Upper lobe of right lung (tissue), 1 donor: ENCODE measurements around the gene TNS1. TPM values are rescaled to one million over a fixed set of nuclear protein-coding genes. Genes with fewer than 3 reads are reported as not detected.

Source experiments
- ATAC-seq: fragments of 200-7000 bp; cut with Tn5 transposase; one replicate; pipeline ENCODE4 v1.9.1; 2020; ENCODE audit warnings: mild to moderate bottlenecking, moderate library complexity
- DNase-seq: peaks from one replicate; pipeline ENCODE4 v3.0.0-alpha.2; 2020
- H3K27ac ChIP-seq: fragments of 200-600 bp; one replicate; pipeline ENCODE4 v1.8.0; 2022
- H3K27me3 ChIP-seq: fragments of 200-600 bp; one replicate; pipeline ENCODE4 v1.8.0; 2022; ENCODE audit warnings: mild to moderate bottlenecking
- H3K36me3 ChIP-seq: fragments of 200-600 bp; one replicate; pipeline ENCODE4 v1.8.0; 2022
- H3K4me1 ChIP-seq: fragments of 200-600 bp; one replicate; pipeline ENCODE4 v1.8.0; 2022
- H3K4me3 ChIP-seq: fragments of 200-600 bp; one replicate; pipeline ENCODE4 v1.8.0; 2022; ENCODE audit warnings: mild to moderate bottlenecking
- H3K9me3 ChIP-seq: fragments of 200-600 bp; one replicate; pipeline ENCODE4 v1.8.0; 2022
- intact Hi-C: fragments of 100-400 bp; cut with DNase I; formaldehyde crosslinking; loops from one replicate; pipeline ENCODE4 v1.11.0; 2022
- total RNA-seq: library from RNA; stranded (reverse); fragmentation: NEBNext Ultra II Directional; extraction: Animal tissue kit (Norgen Biotek cat#: 25700); gene quantifications from one replicate; pipeline ENCODE4 v1.2.1, GENCODE V29; 2021
- TF ChIP-seq, protein P1 (sequence below): fragments of 200-600 bp; IDR thresholded peaks from one replicate; pipeline ENCODE4 v1.8.0; 2022; ENCODE audit warnings: antibody characterized with exemption
- donor health status: DM: no; HTN: yes; CAD: no; lungs with severe emphysema.

The TNS1 gene
- total RNA-seq, 1 donor from 2014 or later: 669 TPM

GRCh38 chr2:217827430-217828201 is 175.2 kb downstream of the TNS1 start:
- Histone ChIP-seq H3K4me1 (peaks cover 47% of the 10 kb centered on the region), H3K4me3 (no peak overlapping the region), H3K9me3 (no peaks in the 10 kb centered on the region), H3K27me3 (no peaks in the 10 kb centered on the region), H3K27ac (peak overlapping the region; percentile 49), H3K36me3 (peaks cover 74% of the 10 kb centered on the region)
- TF ChIP-seq, protein P1, sequence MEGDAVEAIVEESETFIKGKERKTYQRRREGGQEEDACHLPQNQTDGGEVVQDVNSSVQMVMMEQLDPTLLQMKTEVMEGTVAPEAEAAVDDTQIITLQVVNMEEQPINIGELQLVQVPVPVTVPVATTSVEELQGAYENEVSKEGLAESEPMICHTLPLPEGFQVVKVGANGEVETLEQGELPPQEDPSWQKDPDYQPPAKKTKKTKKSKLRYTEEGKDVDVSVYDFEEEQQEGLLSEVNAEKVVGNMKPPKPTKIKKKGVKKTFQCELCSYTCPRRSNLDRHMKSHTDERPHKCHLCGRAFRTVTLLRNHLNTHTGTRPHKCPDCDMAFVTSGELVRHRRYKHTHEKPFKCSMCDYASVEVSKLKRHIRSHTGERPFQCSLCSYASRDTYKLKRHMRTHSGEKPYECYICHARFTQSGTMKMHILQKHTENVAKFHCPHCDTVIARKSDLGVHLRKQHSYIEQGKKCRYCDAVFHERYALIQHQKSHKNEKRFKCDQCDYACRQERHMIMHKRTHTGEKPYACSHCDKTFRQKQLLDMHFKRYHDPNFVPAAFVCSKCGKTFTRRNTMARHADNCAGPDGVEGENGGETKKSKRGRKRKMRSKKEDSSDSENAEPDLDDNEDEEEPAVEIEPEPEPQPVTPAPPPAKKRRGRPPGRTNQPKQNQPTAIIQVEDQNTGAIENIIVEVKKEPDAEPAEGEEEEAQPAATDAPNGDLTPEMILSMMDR: no peak
- DNase-seq: peak; percentile 83
- intact Hi-C loops: no loop called here
- peak; percentile 66 for ATAC-seq

DNA sequence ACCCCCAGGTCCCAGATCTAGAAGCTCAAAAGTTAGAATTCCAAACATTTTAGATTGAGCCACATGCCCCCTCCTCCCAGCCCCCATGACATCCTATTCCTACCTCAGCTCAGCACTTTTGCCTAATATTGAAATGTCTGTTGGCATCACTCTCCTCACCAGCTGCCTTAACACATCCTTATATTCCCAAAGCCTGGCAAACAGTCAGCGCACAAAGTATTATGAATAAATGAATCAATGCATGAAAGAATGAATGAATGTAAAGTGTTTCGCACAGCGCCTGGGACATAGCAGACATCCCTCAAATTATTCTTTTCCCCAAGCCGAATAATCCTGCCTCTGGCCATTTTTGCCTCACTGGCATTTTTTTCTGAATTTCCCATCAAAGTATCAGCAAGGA is 175.8 kb downstream of the TNS1 start:
- Histone ChIP-seq H3K27me3 (no peaks in the 10 kb centered on the region), H3K36me3 (peaks cover 73% of the 10 kb centered on the region), H3K9me3 (no peaks in the 10 kb centered on the region), H3K27ac (peak overlapping the region; percentile 49), H3K4me1 (peaks cover 47% of the 10 kb centered on the region), H3K4me3 (no peak overlapping the region)
- intact Hi-C loops: no loop called here
- TF ChIP-seq, protein P1: no peak
- ATAC-seq (no peak), DNase-seq (no peak)

GRCh38 chr2:217826520-217826919 is 176.3 kb downstream of the TNS1 start:
- intact Hi-C loops: no loop called here
- peaks cover 70% of the 10 kb centered on the region for H3K36me3 ChIP-seq
- peak overlapping the region; percentile 49 for H3K27ac ChIP-seq
- no peaks in the 10 kb centered on the region for H3K9me3 ChIP-seq
- TF ChIP-seq, protein P1: no peak
- peak; percentile 72 for ATAC-seq
- H3K4me3 ChIP-seq: no peak overlapping the region
- peak; percentile 82 for DNase-seq
- H3K4me1 ChIP-seq: peaks cover 52% of the 10 kb centered on the region
- H3K27me3 ChIP-seq: no peaks in the 10 kb centered on the region

- Histone ChIP-seq H3K27me3 (no peaks in the 10 kb centered on the region), H3K4me3 (no peak overlapping the region), H3K4me1 (peaks cover 52% of the 10 kb centered on the region), H3K36me3 (peaks cover 70% of the 10 kb centered on the region), H3K27ac (peak overlapping the region; percentile 49), H3K9me3 (no peaks in the 10 kb centered on the region)
- TF ChIP-seq, protein P1: no peak
- ATAC-seq: no peak
- intact Hi-C loops: no loop called here
- DNase-seq: peak; percentile 56
These were observed 177.1 kb downstream of the TNS1 start for GRCh38 chr2:217825469-217826235.

DNA sequence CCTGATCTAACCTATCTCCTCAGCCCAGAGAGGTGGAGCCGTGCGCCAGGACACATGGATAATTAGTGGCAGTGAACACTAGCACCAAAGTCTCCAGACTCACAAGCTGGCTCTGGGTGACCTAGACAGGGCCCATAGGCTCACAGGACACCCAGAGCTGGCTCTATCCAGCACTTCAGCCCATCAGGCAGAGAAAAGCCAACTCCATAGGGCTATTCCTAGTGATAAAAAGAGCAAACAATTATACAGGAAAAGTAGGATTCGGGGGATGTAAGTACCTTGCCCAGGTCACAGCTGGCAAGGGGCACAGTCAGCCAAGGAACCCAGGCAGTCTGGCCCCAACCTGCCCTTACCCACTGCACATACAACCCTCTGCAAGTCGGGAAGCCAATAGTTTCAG is 178.6 kb downstream of the TNS1 start:
- no peaks in the 10 kb centered on the region for H3K9me3 ChIP-seq
- no peak for DNase-seq
- TF ChIP-seq, protein P1: no peak
- H3K36me3 ChIP-seq: peaks cover 70% of the 10 kb centered on the region
- no peaks in the 10 kb centered on the region for H3K27me3 ChIP-seq
- H3K4me1 ChIP-seq: peaks cover 53% of the 10 kb centered on the region
- no peak for ATAC-seq
- peak overlapping the region; percentile 49 for H3K27ac ChIP-seq
- H3K4me3 ChIP-seq: no peak overlapping the region
- intact Hi-C loops: no loop called here
